SK-N-MC (cell line): ENCODE results near the gene TNFRSF14.

ENCODE experiments used
- DNase-seq: peaks from one replicate; pipeline ENCODE4 v3.0.0-alpha.2; 2011; ENCODE audit warnings: low read depth, low spot score
- H3K27ac ChIP-seq: fragments of 200-600 bp; sonication (generic); 2 replicates; pipeline ENCODE4 v1.5.1; 2016; ENCODE audit warnings: mixed run types
- H3K36me3 ChIP-seq: fragments of 200-600 bp; sonication (generic); 2 replicates; pipeline ENCODE4 v1.6.1; 2017; ENCODE audit warnings: antibody characterized with exemption, low read length, mixed read lengths; ENCODE audit not compliant: insufficient read depth
- H3K4me3 ChIP-seq: fragments of 200-600 bp; sonication (generic); 2 replicates; pipeline ENCODE4 v1.5.1; 2016
- H3K9ac ChIP-seq: fragments of 200-600 bp; sonication (generic); 2 replicates; pipeline ENCODE4 v1.8.0; 2017; ENCODE audit warnings: mixed run types, mixed read lengths; ENCODE audit not compliant: insufficient read length
- H3K9me3 ChIP-seq: fragments of 200-600 bp; sonication (generic); 2 replicates; pipeline ENCODE4 v1.6.1; 2017; ENCODE audit warnings: low read depth, mild to moderate bottlenecking, antibody characterized with exemption, low read length, moderate library complexity, mixed read lengths
- EZH2 ChIP-seq: fragments of 200-600 bp; sonication (generic); IDR thresholded peaks from one replicate; pipeline ENCODE4 v1.6.1; 2017; ENCODE audit warnings: antibody characterized with exemption
- FOXP2 ChIP-seq: optimal IDR thresholded peaks from 2 replicates; pipeline ENCODE3; 2011; ENCODE audit warnings: mild to moderate bottlenecking, moderate library complexity; ENCODE audit not compliant: insufficient read depth; ENCODE audit errors: extremely low read length, control extremely low read depth
- POLR2AphosphoS5 ChIP-seq: IDR thresholded peaks from 2 replicates; pipeline ENCODE4 v1.6.1; 2012; ENCODE audit warnings: mild to moderate bottlenecking, low read depth, low read length, borderline replicate concordance

TNFRSF14 gene

DNA sequence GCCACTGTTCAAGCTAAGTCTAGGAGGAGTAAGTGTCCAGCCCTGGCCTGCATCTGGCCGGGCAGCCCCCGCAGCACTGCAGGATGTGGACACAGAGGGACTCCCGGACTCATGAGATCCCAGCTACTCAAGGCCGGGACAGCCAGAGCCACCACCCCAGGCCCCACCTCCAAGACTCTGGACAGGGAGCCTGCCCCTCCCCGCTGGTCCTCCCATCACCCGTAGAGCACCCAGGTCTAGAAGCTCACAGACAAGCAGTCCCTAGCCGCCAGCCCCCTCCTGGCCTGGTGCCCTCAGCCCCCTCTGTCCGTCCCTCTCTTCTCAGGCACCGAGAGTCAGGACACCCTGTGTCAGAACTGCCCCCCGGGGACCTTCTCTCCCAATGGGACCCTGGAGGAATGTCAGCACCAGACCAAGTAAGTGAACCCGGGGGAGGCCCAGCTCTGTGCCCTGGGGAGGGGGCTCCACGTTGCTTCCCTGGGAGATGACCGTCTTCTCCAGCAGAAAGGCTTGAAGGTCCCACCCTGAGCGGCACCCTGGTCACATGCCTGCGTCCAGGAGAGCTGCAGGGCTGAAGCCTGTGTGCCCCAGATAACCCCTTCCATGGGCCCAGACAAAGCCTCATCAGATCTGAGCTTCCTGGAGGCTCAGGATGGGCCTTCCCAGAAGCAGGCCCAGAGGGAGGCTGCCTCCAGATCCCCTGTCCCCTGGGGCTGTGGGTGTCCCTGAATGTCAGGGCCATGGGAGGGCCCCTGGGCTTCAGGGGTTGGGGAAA, 4.3 kb downstream of the TNFRSF14 start:
- no peak overlapping the region for H3K27ac ChIP-seq
- no peak for TF ChIP-seq FOXP2
- H3K9ac ChIP-seq = no peak overlapping the region
- no peak overlapping the region for H3K4me3 ChIP-seq
- H3K36me3 ChIP-seq = no peaks in the 10 kb centered on the region
- no peaks in the 10 kb centered on the region for H3K9me3 ChIP-seq
- DNase-seq = no peak

GRCh38 chr1:2561446-2561845, 5.3 kb downstream of the TNFRSF14 start:
- H3K27ac ChIP-seq = no peak overlapping the region
- H3K9me3 ChIP-seq = no peaks in the 10 kb centered on the region
- H3K9ac ChIP-seq = no peak overlapping the region
- no peak for TF ChIP-seq EZH2
- TF ChIP-seq FOXP2 = no peak
- no peak for TF ChIP-seq POLR2AphosphoS5
- no peak for DNase-seq
- no peak overlapping the region for H3K4me3 ChIP-seq
- H3K36me3 ChIP-seq = no peaks in the 10 kb centered on the region

- no peak overlapping the region for H3K9ac ChIP-seq
- DNase-seq = no peak
- no peaks in the 10 kb centered on the region for H3K36me3 ChIP-seq
Observed at GRCh38 chr1:2561898-2562895, 6.0 kb downstream of the TNFRSF14 start.

GRCh38 chr1:2563205-2563604, 7.0 kb downstream of the TNFRSF14 start:
- no peak for TF ChIP-seq POLR2AphosphoS5
- no peak for TF ChIP-seq EZH2
- no peak for TF ChIP-seq FOXP2
- no peak for DNase-seq
- H3K4me3 ChIP-seq = no peak overlapping the region
- H3K27ac ChIP-seq = no peak overlapping the region
- no peaks in the 10 kb centered on the region for H3K36me3 ChIP-seq
- no peak overlapping the region for H3K9ac ChIP-seq
- no peaks in the 10 kb centered on the region for H3K9me3 ChIP-seq

More at GRCh38 chr1:2561898-2562895, 6.0 kb downstream of the TNFRSF14 start:
- Histone ChIP-seq H3K4me3 (no peak overlapping the region), H3K27ac (no peak overlapping the region), H3K9me3 (no peaks in the 10 kb centered on the region)
- TF ChIP-seq FOXP2 (no peak), POLR2AphosphoS5 (no peak), EZH2 (no peak)

DNA sequence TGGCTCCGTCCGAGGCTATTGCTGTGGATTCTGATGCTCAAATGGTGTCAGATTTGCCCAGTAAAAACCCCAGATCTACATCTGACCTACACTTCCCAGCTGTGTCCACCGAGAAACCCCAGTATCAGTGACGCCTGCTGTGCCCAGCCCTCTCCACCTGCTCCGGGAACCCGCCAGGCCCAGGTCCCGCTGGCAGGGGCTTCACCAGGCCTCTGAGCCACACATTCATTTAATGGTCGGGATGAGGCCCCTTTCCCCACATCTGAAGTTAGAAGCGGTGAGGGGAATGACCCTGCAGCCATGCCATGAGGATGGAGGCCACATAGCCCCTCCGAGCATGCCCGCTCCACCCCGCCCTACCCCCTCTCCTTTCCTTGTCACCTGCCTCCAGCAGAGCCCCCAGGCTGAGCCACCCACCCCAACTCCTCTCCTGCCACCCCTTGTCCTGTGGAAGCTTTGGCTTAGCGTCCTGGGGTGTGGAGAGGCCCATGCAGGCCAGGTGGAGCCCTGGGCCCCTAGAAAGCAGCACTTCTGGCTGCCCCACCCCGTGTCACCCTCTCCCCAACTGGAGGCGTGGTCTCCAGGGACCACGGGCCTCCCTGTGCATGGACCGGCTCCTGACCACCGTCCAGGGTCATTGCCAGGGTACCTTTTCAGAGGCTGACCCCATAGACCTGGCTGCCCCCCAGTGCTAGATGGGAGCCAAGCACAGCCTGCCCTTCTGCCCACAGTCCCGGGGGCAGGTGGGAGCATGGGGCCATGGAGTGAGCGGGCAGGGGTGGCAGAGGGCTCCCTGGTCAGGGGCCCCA, 8.0 kb downstream of the TNFRSF14 start:
- Histone ChIP-seq H3K36me3 (no peaks in the 10 kb centered on the region), H3K4me3 (no peak overlapping the region), H3K9me3 (no peaks in the 10 kb centered on the region), H3K27ac (no peak overlapping the region), H3K9ac (no peak overlapping the region)
- no peak for TF ChIP-seq POLR2AphosphoS5
- no peak for TF ChIP-seq FOXP2
- no peak for TF ChIP-seq EZH2
- DNase-seq = no peak

- Histone ChIP-seq H3K27ac (no peak overlapping the region), H3K36me3 (no peaks in the 10 kb centered on the region), H3K9me3 (no peaks in the 10 kb centered on the region), H3K4me3 (no peak overlapping the region), H3K9ac (no peak overlapping the region)
- no peak for TF ChIP-seq POLR2AphosphoS5
- TF ChIP-seq EZH2 = no peak
- TF ChIP-seq FOXP2 = no peak
- no peak for DNase-seq
Observed at GRCh38 chr1:2564815-2565374, 8.7 kb downstream of the TNFRSF14 start.

- Histone ChIP-seq H3K4me3 (no peak overlapping the region), H3K9me3 (no peaks in the 10 kb centered on the region), H3K36me3 (no peaks in the 10 kb centered on the region), H3K27ac (no peak overlapping the region), H3K9ac (no peak overlapping the region)
- TF ChIP-seq EZH2 (no peak), FOXP2 (no peak), POLR2AphosphoS5 (no peak)
- no peak for DNase-seq
Observed at GRCh38 chr1:2566101-2567045, 10.2 kb downstream of the TNFRSF14 start.
